GM23338 (cell line): Measurements from ENCODE around the gene RMI2. TPM values are rescaled to one million over a fixed set of nuclear protein-coding genes. Genes with fewer than 3 reads are reported as not detected.

Source experiments
- ATAC-seq: fragments of 200-7000 bp; cut with Tn5 transposase; 3 replicates; pipeline ENCODE4 v1.9.1; 2020
- DNase-seq: peaks from one replicate; pipeline ENCODE4 v3.0.0-alpha.2; 2015; ENCODE audit warnings: low spot score
- H2AFZ ChIP-seq: fragments of 200-600 bp; sonication (generic); 2 replicates; pipeline ENCODE4 v1.8.0; 2016; ENCODE audit warnings: antibody characterized with exemption, mild to moderate bottlenecking, moderate library complexity
- H3F3A ChIP-seq: fragments of 200-600 bp; sonication (generic); replicated peaks from 2 replicates; pipeline ENCODE4 v1.8.0; 2017; ENCODE audit warnings: antibody characterized with exemption, mixed run types, low read depth
- H3K27ac ChIP-seq: fragments of 200-600 bp; sonication (generic); 2 replicates; pipeline ENCODE4 v1.6.1; 2016; ENCODE audit warnings: low read depth
- H3K27me3 ChIP-seq: fragments of 200-600 bp; sonication (generic); 2 replicates; pipeline ENCODE4 v1.8.0; 2016; ENCODE audit warnings: mild to moderate bottlenecking, mixed run types, moderate library complexity; ENCODE audit not compliant: insufficient read depth
- H3K36me3 ChIP-seq: fragments of 200-600 bp; sonication (generic); 2 replicates; pipeline ENCODE4 v1.8.0; 2016; ENCODE audit warnings: mild to moderate bottlenecking; ENCODE audit not compliant: insufficient read depth
- H3K4me1 ChIP-seq: fragments of 200-600 bp; sonication (generic); 2 replicates; pipeline ENCODE4 v1.8.0; 2016; ENCODE audit warnings: mild to moderate bottlenecking, moderate library complexity; ENCODE audit not compliant: insufficient read depth
- H3K4me2 ChIP-seq: fragments of 200-600 bp; sonication (generic); 2 replicates; pipeline ENCODE4 v1.7.1; 2017; ENCODE audit warnings: mixed run types
- H3K4me3 ChIP-seq: fragments of 200-600 bp; sonication (generic); 2 replicates; pipeline ENCODE4 v1.6.1; 2016; ENCODE audit warnings: mixed run types
- H3K79me2 ChIP-seq: fragments of 200-600 bp; sonication (generic); replicated peaks from 2 replicates; pipeline ENCODE4 v1.8.0; 2017; ENCODE audit warnings: mild to moderate bottlenecking; ENCODE audit not compliant: insufficient read depth
- H3K9me2 ChIP-seq: fragments of 200-600 bp; sonication (generic); 2 replicates; pipeline ENCODE4 v1.8.0; 2017; ENCODE audit not compliant: insufficient read depth
- H4K20me1 ChIP-seq: fragments of 200-600 bp; sonication (generic); replicated peaks from 2 replicates; pipeline ENCODE4 v1.8.0; 2017; ENCODE audit warnings: mild to moderate bottlenecking; ENCODE audit not compliant: insufficient read depth
- H3K27ac Mint-ChIP-seq: 2 replicates; pipeline ENCODE4 v1.8.0; 2020; ENCODE audit warnings: inconsistent platforms, mild to moderate bottlenecking, moderate library complexity, mixed read lengths
- H3K27me3 Mint-ChIP-seq: 3 replicates; pipeline ENCODE4 v1.8.0; 2022; ENCODE audit warnings: low read depth, mild to moderate bottlenecking, moderate library complexity, mixed read lengths, inconsistent platforms; ENCODE audit not compliant: insufficient read depth, poor library complexity
- H3K36me3 Mint-ChIP-seq: 3 replicates; pipeline ENCODE4 v1.8.0; 2021; ENCODE audit warnings: low read depth, mild to moderate bottlenecking, inconsistent platforms, moderate library complexity, mixed read lengths
- H3K4me1 Mint-ChIP-seq: 3 replicates; pipeline ENCODE4 v1.8.0; 2020; ENCODE audit warnings: mild to moderate bottlenecking, inconsistent platforms, mixed read lengths
- H3K4me3 Mint-ChIP-seq: 3 replicates; pipeline ENCODE4 v1.8.0; 2021; ENCODE audit warnings: moderate library complexity, mild to moderate bottlenecking, inconsistent platforms, mixed read lengths
- H3K9me3 Mint-ChIP-seq: 3 replicates; pipeline ENCODE4 v1.8.0; 2020; ENCODE audit warnings: moderate library complexity, mild to moderate bottlenecking, inconsistent platforms, mixed read lengths
- EZH2 ChIP-seq: fragments of 200-600 bp; sonication (generic); IDR thresholded peaks from one replicate; pipeline ENCODE4 v1.8.0; 2017; ENCODE audit warnings: antibody characterized with exemption, mild to moderate bottlenecking, low read depth; ENCODE audit not compliant: unreplicated experiment
- STAT1 ChIP-seq: IDR thresholded peaks from one replicate; pipeline ENCODE4 v1.6.1; 2016; ENCODE audit warnings: antibody characterized with exemption; ENCODE audit not compliant: unreplicated experiment
- ZNF114 ChIP-seq: fragments of 250-450 bp; sonication (Bioruptor Pico); IDR thresholded peaks from 2 replicates; pipeline ENCODE4 v1.5.0; 2020; ENCODE audit warnings: mild to moderate bottlenecking, moderate library complexity
- ZNF331 ChIP-seq: fragments of 250-450 bp; sonication (Bioruptor Pico); IDR thresholded peaks from 2 replicates; pipeline ENCODE4 v1.5.0; 2020; ENCODE audit warnings: low read depth, mild to moderate bottlenecking, moderate library complexity
- polyA plus RNA-seq: library from polyadenylated mRNA; unstranded; fragments of >200 nt; fragmentation: Nextera tagmentation; extraction: Ambion mirVana; gene quantifications from 2 replicates; pipeline ENCODE4 v1.2.1, GENCODE V29; 2016
- total RNA-seq: library from RNA; depleted of rRNA; stranded (reverse); fragments of >200 nt; shearing (Covaris generic); gene quantifications from 2 replicates; pipeline ENCODE4 v1.2.3, GENCODE V29; 2014
- TF ChIP-seq, protein P1 (sequence below), 2 experiments: fragments of 200-600 bp in 1 of 2; sonication (generic) in 1 of 2; conservative IDR thresholded peaks; 2 replicates each; pipeline versions ENCODE4 v1.5.1 to v1.6.1; 2016 to 2017; ENCODE audit warnings: antibody characterized with exemption in 2 of 2, low read depth in 2 of 2, mild to moderate bottlenecking in 2 of 2, moderate library complexity in 1 of 2
- TF ChIP-seq, protein P2 (sequence below): fragments of 250-450 bp; sonication (Bioruptor Pico); IDR thresholded peaks from 2 replicates; pipeline ENCODE4 v1.5.0; 2020; ENCODE audit warnings: mild to moderate bottlenecking, moderate library complexity
- TF ChIP-seq, protein P3 (sequence below): IDR thresholded peaks from one replicate; pipeline ENCODE4 v1.6.1; 2018; ENCODE audit warnings: antibody characterized with exemption; ENCODE audit not compliant: unreplicated experiment
- TF ChIP-seq, protein P4 (sequence below): IDR thresholded peaks from 2 replicates; pipeline ENCODE4 v1.6.1; 2016; ENCODE audit warnings: antibody characterized with exemption

RMI2 gene
- total and polyA plus RNA-seq, 2 experiments from 2014 or later, result 98.2 to 108 TPM

DNA sequence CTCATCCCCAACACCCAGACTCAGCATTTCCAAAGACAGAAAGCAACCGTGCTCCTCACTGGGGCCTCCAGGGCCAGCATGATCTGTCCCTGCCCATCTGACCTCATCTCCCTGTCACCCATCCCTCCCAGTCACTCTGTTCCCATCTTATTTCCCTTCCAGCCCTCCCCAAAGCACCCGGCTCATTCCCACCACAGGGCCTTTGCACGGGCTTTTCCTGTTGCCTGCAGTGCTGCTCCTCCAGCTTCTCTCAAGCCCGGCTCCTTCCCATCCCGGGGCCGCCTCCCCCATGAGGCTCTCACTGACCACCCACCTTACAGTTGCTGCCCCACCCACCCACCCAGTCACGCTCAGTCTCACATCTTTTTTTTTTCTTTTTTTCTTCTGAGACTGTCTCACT lies 54.8 kb downstream of the RMI2 start:
- H3K9me3 Mint-ChIP-seq, result no peaks in the 10 kb centered on the region
- DNase-seq, result no peak
- Histone ChIP-seq H3K4me2 (no peak overlapping the region), H3K4me3 (no peak overlapping the region), H3K27me3 (no peaks in the 10 kb centered on the region), H4K20me1 (no peaks in the 10 kb centered on the region), H3K4me1 (no peaks in the 10 kb centered on the region), H2AFZ (no peak overlapping the region), H3K9me2 (no peaks in the 10 kb centered on the region), H3K36me3 (no peaks in the 10 kb centered on the region), H3F3A (peaks cover 11% of the 10 kb centered on the region; the same call in 1 of the 2 replicates), H3K79me2 (no peaks in the 10 kb centered on the region), H3K27ac (no peak overlapping the region)
- peaks cover 6% of the 10 kb centered on the region for H3K4me1 Mint-ChIP-seq
- no peak overlapping the region for H3K4me3 Mint-ChIP-seq
- no peak for ATAC-seq
- no peaks in the 10 kb centered on the region for H3K36me3 Mint-ChIP-seq
- TF ChIP-seq, protein P1, sequence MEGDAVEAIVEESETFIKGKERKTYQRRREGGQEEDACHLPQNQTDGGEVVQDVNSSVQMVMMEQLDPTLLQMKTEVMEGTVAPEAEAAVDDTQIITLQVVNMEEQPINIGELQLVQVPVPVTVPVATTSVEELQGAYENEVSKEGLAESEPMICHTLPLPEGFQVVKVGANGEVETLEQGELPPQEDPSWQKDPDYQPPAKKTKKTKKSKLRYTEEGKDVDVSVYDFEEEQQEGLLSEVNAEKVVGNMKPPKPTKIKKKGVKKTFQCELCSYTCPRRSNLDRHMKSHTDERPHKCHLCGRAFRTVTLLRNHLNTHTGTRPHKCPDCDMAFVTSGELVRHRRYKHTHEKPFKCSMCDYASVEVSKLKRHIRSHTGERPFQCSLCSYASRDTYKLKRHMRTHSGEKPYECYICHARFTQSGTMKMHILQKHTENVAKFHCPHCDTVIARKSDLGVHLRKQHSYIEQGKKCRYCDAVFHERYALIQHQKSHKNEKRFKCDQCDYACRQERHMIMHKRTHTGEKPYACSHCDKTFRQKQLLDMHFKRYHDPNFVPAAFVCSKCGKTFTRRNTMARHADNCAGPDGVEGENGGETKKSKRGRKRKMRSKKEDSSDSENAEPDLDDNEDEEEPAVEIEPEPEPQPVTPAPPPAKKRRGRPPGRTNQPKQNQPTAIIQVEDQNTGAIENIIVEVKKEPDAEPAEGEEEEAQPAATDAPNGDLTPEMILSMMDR (conservative IDR thresholded peaks at IDR 0.05; ENCODE audit: low read depth in 2 of 2), result no peak
- TF ChIP-seq EZH2 (no peak), STAT1 (no peak), ZNF114 (CRISPR knock-in tag) (no peak), ZNF331 (no peak)
- TF ChIP-seq, protein P2, sequence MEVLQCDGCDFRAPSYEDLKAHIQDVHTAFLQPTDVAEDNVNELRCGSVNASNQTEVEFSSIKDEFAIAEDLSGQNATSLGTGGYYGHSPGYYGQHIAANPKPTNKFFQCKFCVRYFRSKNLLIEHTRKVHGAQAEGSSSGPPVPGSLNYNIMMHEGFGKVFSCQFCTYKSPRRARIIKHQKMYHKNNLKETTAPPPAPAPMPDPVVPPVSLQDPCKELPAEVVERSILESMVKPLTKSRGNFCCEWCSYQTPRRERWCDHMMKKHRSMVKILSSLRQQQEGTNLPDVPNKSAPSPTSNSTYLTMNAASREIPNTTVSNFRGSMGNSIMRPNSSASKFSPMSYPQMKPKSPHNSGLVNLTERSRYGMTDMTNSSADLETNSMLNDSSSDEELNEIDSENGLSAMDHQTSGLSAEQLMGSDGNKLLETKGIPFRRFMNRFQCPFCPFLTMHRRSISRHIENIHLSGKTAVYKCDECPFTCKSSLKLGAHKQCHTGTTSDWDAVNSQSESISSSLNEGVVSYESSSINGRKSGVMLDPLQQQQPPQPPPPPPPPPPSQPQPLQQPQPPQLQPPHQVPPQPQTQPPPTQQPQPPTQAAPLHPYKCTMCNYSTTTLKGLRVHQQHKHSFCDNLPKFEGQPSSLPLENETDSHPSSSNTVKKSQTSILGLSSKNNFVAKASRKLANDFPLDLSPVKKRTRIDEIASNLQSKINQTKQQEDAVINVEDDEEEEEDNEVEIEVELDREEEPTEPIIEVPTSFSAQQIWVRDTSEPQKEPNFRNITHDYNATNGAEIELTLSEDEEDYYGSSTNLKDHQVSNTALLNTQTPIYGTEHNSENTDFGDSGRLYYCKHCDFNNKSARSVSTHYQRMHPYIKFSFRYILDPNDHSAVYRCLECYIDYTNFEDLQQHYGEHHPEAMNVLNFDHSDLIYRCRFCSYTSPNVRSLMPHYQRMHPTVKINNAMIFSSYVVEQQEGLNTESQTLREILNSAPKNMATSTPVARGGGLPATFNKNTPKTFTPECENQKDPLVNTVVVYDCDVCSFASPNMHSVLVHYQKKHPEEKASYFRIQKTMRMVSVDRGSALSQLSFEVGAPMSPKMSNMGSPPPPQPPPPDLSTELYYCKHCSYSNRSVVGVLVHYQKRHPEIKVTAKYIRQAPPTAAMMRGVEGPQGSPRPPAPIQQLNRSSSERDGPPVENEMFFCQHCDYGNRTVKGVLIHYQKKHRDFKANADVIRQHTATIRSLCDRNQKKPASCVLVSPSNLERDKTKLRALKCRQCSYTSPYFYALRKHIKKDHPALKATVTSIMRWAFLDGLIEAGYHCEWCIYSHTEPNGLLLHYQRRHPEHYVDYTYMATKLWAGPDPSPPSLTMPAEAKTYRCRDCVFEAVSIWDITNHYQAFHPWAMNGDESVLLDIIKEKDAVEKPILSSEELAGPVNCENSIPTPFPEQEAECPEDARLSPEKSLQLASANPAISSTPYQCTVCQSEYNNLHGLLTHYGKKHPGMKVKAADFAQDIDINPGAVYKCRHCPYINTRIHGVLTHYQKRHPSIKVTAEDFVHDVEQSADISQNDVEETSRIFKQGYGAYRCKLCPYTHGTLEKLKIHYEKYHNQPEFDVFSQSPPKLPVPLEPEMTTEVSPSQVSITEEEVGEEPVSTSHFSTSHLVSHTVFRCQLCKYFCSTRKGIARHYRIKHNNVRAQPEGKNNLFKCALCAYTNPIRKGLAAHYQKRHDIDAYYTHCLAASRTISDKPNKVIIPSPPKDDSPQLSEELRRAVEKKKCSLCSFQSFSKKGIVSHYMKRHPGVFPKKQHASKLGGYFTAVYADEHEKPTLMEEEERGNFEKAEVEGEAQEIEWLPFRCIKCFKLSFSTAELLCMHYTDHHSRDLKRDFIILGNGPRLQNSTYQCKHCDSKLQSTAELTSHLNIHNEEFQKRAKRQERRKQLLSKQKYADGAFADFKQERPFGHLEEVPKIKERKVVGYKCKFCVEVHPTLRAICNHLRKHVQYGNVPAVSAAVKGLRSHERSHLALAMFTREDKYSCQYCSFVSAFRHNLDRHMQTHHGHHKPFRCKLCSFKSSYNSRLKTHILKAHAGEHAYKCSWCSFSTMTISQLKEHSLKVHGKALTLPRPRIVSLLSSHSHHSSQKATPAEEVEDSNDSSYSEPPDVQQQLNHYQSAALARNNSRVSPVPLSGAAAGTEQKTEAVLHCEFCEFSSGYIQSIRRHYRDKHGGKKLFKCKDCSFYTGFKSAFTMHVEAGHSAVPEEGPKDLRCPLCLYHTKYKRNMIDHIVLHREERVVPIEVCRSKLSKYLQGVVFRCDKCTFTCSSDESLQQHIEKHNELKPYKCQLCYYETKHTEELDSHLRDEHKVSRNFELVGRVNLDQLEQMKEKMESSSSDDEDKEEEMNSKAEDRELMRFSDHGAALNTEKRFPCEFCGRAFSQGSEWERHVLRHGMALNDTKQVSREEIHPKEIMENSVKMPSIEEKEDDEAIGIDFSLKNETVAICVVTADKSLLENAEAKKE (CRISPR knock-in tag), result no peak
- TF ChIP-seq, protein P3, sequence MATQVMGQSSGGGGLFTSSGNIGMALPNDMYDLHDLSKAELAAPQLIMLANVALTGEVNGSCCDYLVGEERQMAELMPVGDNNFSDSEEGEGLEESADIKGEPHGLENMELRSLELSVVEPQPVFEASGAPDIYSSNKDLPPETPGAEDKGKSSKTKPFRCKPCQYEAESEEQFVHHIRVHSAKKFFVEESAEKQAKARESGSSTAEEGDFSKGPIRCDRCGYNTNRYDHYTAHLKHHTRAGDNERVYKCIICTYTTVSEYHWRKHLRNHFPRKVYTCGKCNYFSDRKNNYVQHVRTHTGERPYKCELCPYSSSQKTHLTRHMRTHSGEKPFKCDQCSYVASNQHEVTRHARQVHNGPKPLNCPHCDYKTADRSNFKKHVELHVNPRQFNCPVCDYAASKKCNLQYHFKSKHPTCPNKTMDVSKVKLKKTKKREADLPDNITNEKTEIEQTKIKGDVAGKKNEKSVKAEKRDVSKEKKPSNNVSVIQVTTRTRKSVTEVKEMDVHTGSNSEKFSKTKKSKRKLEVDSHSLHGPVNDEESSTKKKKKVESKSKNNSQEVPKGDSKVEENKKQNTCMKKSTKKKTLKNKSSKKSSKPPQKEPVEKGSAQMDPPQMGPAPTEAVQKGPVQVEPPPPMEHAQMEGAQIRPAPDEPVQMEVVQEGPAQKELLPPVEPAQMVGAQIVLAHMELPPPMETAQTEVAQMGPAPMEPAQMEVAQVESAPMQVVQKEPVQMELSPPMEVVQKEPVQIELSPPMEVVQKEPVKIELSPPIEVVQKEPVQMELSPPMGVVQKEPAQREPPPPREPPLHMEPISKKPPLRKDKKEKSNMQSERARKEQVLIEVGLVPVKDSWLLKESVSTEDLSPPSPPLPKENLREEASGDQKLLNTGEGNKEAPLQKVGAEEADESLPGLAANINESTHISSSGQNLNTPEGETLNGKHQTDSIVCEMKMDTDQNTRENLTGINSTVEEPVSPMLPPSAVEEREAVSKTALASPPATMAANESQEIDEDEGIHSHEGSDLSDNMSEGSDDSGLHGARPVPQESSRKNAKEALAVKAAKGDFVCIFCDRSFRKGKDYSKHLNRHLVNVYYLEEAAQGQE, result no peak
- TF ChIP-seq, protein P4, sequence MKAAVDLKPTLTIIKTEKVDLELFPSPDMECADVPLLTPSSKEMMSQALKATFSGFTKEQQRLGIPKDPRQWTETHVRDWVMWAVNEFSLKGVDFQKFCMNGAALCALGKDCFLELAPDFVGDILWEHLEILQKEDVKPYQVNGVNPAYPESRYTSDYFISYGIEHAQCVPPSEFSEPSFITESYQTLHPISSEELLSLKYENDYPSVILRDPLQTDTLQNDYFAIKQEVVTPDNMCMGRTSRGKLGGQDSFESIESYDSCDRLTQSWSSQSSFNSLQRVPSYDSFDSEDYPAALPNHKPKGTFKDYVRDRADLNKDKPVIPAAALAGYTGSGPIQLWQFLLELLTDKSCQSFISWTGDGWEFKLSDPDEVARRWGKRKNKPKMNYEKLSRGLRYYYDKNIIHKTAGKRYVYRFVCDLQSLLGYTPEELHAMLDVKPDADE, result no peak
- peaks cover 15% of the 10 kb centered on the region for H3K27me3 Mint-ChIP-seq
- no peak overlapping the region for H3K27ac Mint-ChIP-seq
